ENCODE measurements around the gene TBC1D9B.

DNA sequence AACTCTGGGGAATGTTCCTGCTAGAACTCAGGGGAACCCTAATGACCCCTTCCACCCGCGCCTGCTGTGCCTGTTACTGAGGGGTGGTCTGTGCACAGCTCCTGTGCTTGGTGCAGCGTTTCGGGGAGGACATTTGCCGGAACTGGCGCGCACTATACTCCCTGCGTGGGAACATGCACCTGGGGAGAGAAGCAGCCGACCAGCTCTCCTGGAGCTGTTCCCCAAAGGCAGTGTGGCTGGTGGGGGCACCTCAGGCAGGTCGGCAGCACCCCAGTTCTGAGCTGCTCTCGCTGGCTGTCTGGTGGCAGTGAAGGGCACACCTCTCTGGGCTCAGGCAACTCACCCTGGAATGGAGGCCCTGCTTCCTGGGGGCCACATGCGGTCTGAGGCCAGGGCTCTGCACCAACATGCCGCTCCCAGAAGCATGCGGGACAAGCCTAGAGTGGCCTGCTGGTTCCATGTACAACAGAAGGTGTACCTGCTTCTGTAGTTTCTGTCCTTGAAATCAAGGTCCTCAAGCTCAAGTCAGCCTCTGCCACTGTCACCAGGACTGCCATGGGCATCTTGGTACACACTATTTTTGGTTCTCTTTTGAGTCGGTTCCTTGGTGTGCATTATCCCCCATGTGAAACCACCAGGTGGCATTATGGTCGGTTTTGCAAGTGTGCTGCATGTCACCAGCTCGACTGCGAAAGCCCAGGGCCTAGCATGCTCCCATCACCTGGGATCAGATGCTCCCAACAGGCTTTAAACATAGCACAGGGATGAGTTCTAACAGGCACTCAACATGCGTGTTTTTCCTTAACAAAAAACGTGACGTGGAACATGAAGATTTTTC is 41.2 kb downstream of the TBC1D9B start:
- no peak for TF ChIP-seq YY1 (IDR thresholded peaks at IDR 0.05; ENCODE audit: extremely low read depth, insufficient replicate concordance, low read depth, low read length)
- TF ChIP-seq POLR2A (IDR thresholded peaks at IDR 0.05; ENCODE audit: borderline replicate concordance, extremely low read depth, insufficient read depth, insufficient read length): no peak
- no peak for TF ChIP-seq EZH2phosphoT487 (IDR thresholded peaks at IDR 0.05; ENCODE audit: borderline replicate concordance)
- TF ChIP-seq TCF7L2 (IDR thresholded peaks at IDR 0.05; ENCODE audit: borderline replicate concordance, extremely low read depth, insufficient read depth, insufficient read length): no peak
- 0 out of 2 replicates have a peak, but pooled peaks have one; percentile 12 for TF ChIP-seq POLR2AphosphoS5 (IDR thresholded peaks at IDR 0.05; ENCODE audit: low read depth, low read length)

All from HCT116 (cell line).